ENCODE results near the gene KIAA2012.

- TF ChIP-seq EZH2 (IDR thresholded peaks at IDR 0.05; ENCODE audit: insufficient read depth, low read length), result no peak
- TF ChIP-seq CTCF (IDR thresholded peaks at IDR 0.05; ENCODE audit: insufficient read depth, low read depth, low read length), result no peak
These were observed 22.2 kb downstream of the KIAA2012 start for GRCh38 chr2:202095235-202095634.
